Panc1 (cell line): ENCODE measurements around the gene NDUFAF2. TPM values are rescaled to one million over a fixed set of nuclear protein-coding genes. Genes with fewer than 3 reads are reported as not detected.
"Not testable (repeated sequence)": the region's sequence is repeated elsewhere in the genome, so short reads cannot be mapped to it uniquely, and the experiment has no call there.

Source experiments
- ATAC-seq: fragments of 200-7000 bp; cut with Tn5 transposase; 2 replicates; pipeline ENCODE4 v1.9.1; 2020; ENCODE audit warnings: mild to moderate bottlenecking, moderate library complexity
- BruUV-seq: library from RNA; stranded (reverse); fragments of 400-500 nt; replicated peaks from 2 replicates; lab custom pipeline; 2021; lab: Mats Ljungman, UMichigan
- CTCF ChIA-PET: fragments of 300-600 bp; sonication (Branson Sonifier 250); formaldehyde crosslinking; loops from one replicate; lab custom pipeline; 2022; ENCODE audit warnings: antibody characterized with exemption; lab: Charles Lee
- POLR2A ChIA-PET: fragments of 300-600 bp; sonication (Branson Sonifier 250); formaldehyde crosslinking; loops from one replicate; lab custom pipeline; 2022; ENCODE audit warnings: antibody characterized with exemption; lab: Charles Lee
- DNase-seq: peaks from one replicate; pipeline ENCODE4 v3.0.0-alpha.2; 2010; ENCODE audit warnings: low read depth, low spot score
- H3K27ac ChIP-seq: 2 replicates; pipeline ENCODE4 v1.5.1; 2011; ENCODE audit warnings: mild to moderate bottlenecking, low read length, inconsistent platforms
- H3K27me3 ChIP-seq: fragments of 200-500 bp; sonication (Bioruptor generic); 2 replicates; pipeline ENCODE4 v1.6.0; 2014; ENCODE audit warnings: low read length, inconsistent platforms; ENCODE audit not compliant: control insufficient read depth, insufficient read depth
- H3K36me3 ChIP-seq: fragments of 200-500 bp; sonication (Bioruptor generic); 2 replicates; pipeline ENCODE4 v1.5.1; 2014; ENCODE audit warnings: inconsistent platforms, mild to moderate bottlenecking, low read length, moderate library complexity; ENCODE audit not compliant: control insufficient read depth, insufficient read depth
- H3K4me1 ChIP-seq: 2 replicates; pipeline ENCODE4 v1.5.1; 2011; ENCODE audit warnings: inconsistent platforms, mild to moderate bottlenecking, low read length, moderate library complexity; ENCODE audit not compliant: control insufficient read depth, insufficient read depth
- H3K4me3 ChIP-seq, 2 experiments: 2 replicates each; pipeline ENCODE4 v1.5.1; 2011 to 2012; ENCODE audit warnings: low read depth in 2 of 2, low read length in 2 of 2, mild to moderate bottlenecking in 2 of 2, inconsistent platforms in 1 of 2, moderate library complexity in 1 of 2
- H3K9me3 ChIP-seq: fragments of 200-500 bp; sonication (Bioruptor generic); 2 replicates; pipeline ENCODE4 v1.5.1; 2014; ENCODE audit warnings: low read depth, mild to moderate bottlenecking, inconsistent platforms, low read length, moderate library complexity; ENCODE audit not compliant: control insufficient read depth, insufficient read depth
- CTCF ChIP-seq: fragments of 450-650 bp; IDR thresholded peaks from 2 replicates; pipeline ENCODE4 v1.5.1; 2017; ENCODE audit warnings: mild to moderate bottlenecking
- POLR2AphosphoS5 ChIP-seq: IDR thresholded peaks from 2 replicates; pipeline ENCODE4 v1.6.1; 2012; ENCODE audit warnings: mild to moderate bottlenecking, low read depth, low read length, moderate library complexity
- REST ChIP-seq, 2 experiments: IDR thresholded peaks; 2 replicates each; pipeline ENCODE4 v1.6.1; 2011 to 2012; ENCODE audit warnings: low read depth in 2 of 2, control low read depth in 1 of 2, low read length in 1 of 2, mild to moderate bottlenecking in 1 of 2, moderate library complexity in 1 of 2; ENCODE audit not compliant: insufficient read depth in 1 of 2
- SIN3A ChIP-seq: IDR thresholded peaks from 2 replicates; pipeline ENCODE4 v1.6.1; 2012; ENCODE audit warnings: low read depth, mild to moderate bottlenecking, low read length, moderate library complexity, borderline replicate concordance; ENCODE audit not compliant: insufficient read depth
- TCF7L2 ChIP-seq: IDR thresholded peaks from 2 replicates; pipeline ENCODE4 v1.6.1; 2011; ENCODE audit warnings: mild to moderate bottlenecking, low read depth, low read length, inconsistent platforms
- in situ Hi-C: cut with HindIII; loops from 2 replicates; pipeline ENCODE4 v1.10.0; 2016; ENCODE audit warnings: low sequenced_read_pairs, low pct_unique_long_range_greater_than_20kb
- intact Hi-C: fragments of 100-400 bp; cut with micrococcal nuclease; formaldehyde crosslinking; loops from one replicate; pipeline ENCODE4 v1.10.0; 2022; ENCODE audit not compliant: unreplicated experiment
- total RNA-seq: library from RNA; stranded (reverse); gene quantifications from one replicate; pipeline ENCODE4 v1.2.1, GENCODE V29; 2021; ENCODE audit not compliant: unreplicated experiment

NDUFAF2 gene
- total RNA-seq, 1 experiment from 2014 or later = 41.6 TPM

GRCh38 chr5:61186634-61187033 lies 241.6 kb downstream of the NDUFAF2 start:
- Histone ChIP-seq H3K36me3 (no peaks in the 10 kb centered on the region), H3K27ac (no peak overlapping the region), H3K27me3 (no peaks in the 10 kb centered on the region; the same call in 1 of the 2 replicates), H3K4me1 (no peaks in the 10 kb centered on the region), H3K9me3 (no peaks in the 10 kb centered on the region), H3K4me3 (no peak overlapping the region)
- ChIA-PET CTCF (no interaction called here), POLR2A (no interaction called here)
- TF ChIP-seq SIN3A = no peak
- no peak for TF ChIP-seq CTCF
- no peak for TF ChIP-seq TCF7L2
- no peak for TF ChIP-seq POLR2AphosphoS5
- TF ChIP-seq REST (IDR thresholded peaks at IDR 0.05; ENCODE audit: insufficient read depth in 1 of 2, low read depth in 2 of 2, low read length in 1 of 2) = no peak
- DNase-seq = no peak
- ATAC-seq = no peak
- no TSS peak for BruUV-seq
- intact Hi-C loops (no loop called here), in situ Hi-C loops (no loop called here)

- BruUV-seq, DNase-seq, H3K27me3 ChIP-seq, POLR2A ChIA-PET, H3K9me3 ChIP-seq, CTCF ChIA-PET, H3K36me3 ChIP-seq, in situ Hi-C loops, intact Hi-C loops, H3K4me1 ChIP-seq, H3K27ac ChIP-seq, H3K4me3 ChIP-seq, ATAC-seq: not testable (repeated sequence)
Observed at GRCh38 chr5:61187352-61187751, 242.3 kb downstream of the NDUFAF2 start.

- H3K27ac ChIP-seq, in situ Hi-C loops, H3K27me3 ChIP-seq, H3K4me3 ChIP-seq, BruUV-seq, H3K9me3 ChIP-seq, CTCF ChIA-PET, ATAC-seq, POLR2A ChIA-PET, H3K36me3 ChIP-seq, H3K4me1 ChIP-seq, intact Hi-C loops, DNase-seq: not testable (repeated sequence)
Observed at GRCh38 chr5:61187826-61188225, 242.8 kb downstream of the NDUFAF2 start.
